C4-2B (cell line): Measurements from ENCODE around the gene SHMT2.

Source experiments
- ZFX ChIP-seq: fragments of 450-650 bp; IDR thresholded peaks from 2 replicates; pipeline ENCODE4 v1.6.1; 2017
- TF ChIP-seq, protein P1 (sequence below): fragments of 450-650 bp; conservative IDR thresholded peaks from 2 replicates; pipeline ENCODE4 v1.5.1; 2017; ENCODE audit warnings: mild to moderate bottlenecking

GRCh38 chr12:57190821-57191220 is 38.7 kb upstream of the SHMT2 start:
- TF ChIP-seq, protein P1, sequence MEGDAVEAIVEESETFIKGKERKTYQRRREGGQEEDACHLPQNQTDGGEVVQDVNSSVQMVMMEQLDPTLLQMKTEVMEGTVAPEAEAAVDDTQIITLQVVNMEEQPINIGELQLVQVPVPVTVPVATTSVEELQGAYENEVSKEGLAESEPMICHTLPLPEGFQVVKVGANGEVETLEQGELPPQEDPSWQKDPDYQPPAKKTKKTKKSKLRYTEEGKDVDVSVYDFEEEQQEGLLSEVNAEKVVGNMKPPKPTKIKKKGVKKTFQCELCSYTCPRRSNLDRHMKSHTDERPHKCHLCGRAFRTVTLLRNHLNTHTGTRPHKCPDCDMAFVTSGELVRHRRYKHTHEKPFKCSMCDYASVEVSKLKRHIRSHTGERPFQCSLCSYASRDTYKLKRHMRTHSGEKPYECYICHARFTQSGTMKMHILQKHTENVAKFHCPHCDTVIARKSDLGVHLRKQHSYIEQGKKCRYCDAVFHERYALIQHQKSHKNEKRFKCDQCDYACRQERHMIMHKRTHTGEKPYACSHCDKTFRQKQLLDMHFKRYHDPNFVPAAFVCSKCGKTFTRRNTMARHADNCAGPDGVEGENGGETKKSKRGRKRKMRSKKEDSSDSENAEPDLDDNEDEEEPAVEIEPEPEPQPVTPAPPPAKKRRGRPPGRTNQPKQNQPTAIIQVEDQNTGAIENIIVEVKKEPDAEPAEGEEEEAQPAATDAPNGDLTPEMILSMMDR: no peak
- TF ChIP-seq ZFX: no peak
